Ectodermal cell (in vitro differentiated cells): ENCODE measurements around the gene CASK.

Source experiments
- H3K27ac ChIP-seq: 2 replicates; pipeline ENCODE4 v1.7.0; 2013; ENCODE audit warnings: mild to moderate bottlenecking, low read depth, low read length; ENCODE audit not compliant: insufficient read depth, poor library complexity, severe bottlenecking
- H3K27me3 ChIP-seq: 2 replicates; pipeline ENCODE4 v1.7.0; 2013; ENCODE audit warnings: mild to moderate bottlenecking, low read length; ENCODE audit not compliant: insufficient read depth, control insufficient read depth, poor library complexity, severe bottlenecking
- H3K36me3 ChIP-seq: one replicate; pipeline ENCODE4 v1.7.0; 2013; ENCODE audit warnings: low read length; ENCODE audit not compliant: control insufficient read depth, insufficient read depth
- H3K4me1 ChIP-seq: one replicate; pipeline ENCODE4 v1.7.0; 2013; ENCODE audit warnings: low read length; ENCODE audit not compliant: control insufficient read depth, insufficient read depth
- H3K4me3 ChIP-seq: 2 replicates; pipeline ENCODE4 v1.7.0; 2013; ENCODE audit warnings: low read depth, low read length, control low read depth; ENCODE audit not compliant: insufficient read depth
- H3K9me3 ChIP-seq: 2 replicates; pipeline ENCODE4 v1.7.0; 2013; ENCODE audit warnings: mild to moderate bottlenecking, low read length, moderate library complexity; ENCODE audit not compliant: control insufficient read depth
- WGBS, 2 experiments: methylation state at CpG; one replicate each; pipeline ENCODE4 v1.1.7; 2013; ENCODE audit warnings: missing lambda C conversion rate in 2 of 2; 5-methylcytosine and 5-hydroxymethylcytosine counted together

CASK gene

DNA sequence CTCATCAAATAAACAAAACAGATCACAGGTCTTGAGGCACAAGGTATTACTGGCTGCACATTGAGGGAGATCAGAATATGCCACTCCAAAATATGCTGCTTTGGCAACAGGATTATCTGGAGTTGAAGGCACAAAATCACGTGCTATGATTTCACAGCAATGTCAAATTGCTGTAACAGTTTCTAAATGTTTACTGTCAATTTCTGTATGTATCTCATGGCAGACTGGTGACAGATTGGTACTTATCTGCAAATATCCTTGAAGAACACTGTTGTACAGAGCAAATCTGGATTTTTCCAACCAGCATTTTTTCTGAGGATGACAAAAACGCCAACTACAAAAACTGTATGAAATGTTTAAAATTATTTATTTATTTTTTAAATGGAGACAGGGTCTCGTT is 172.6 kb downstream of the CASK start:
- 97 to 100% methylated on average over 2 to 3 of the region's 3 CpGs for WGBS, 2 experiments
- H3K36me3 ChIP-seq = no peaks in the 10 kb centered on the region
- H3K27me3 ChIP-seq = no peaks in the 10 kb centered on the region
- H3K27ac ChIP-seq = no peak overlapping the region
- H3K4me1 ChIP-seq = no peaks in the 10 kb centered on the region
- H3K9me3 ChIP-seq = no peaks in the 10 kb centered on the region
- H3K4me3 ChIP-seq = no peak overlapping the region

DNA sequence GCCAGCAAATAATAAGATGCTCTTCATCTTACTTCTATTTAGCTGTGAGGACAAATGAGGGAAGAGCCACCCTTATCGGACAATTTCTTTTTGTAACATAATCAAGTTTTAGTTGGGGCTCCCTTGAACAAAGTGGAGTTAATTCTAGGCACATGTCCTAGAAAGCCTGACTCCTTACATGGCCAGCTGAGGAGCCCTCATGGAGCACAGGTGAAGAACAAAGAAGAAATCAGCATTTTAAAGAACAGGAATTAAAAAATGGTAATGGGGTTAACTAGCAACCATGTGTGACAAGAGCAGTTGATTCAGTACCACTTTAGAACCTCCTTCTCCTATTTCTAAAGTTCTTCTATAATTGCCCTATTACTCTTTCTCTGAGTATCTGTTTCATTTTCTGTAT is 183.5 kb downstream of the CASK start:
- Histone ChIP-seq H3K4me1 (no peaks in the 10 kb centered on the region), H3K4me3 (no peak overlapping the region), H3K27ac (no peak overlapping the region), H3K9me3 (no peaks in the 10 kb centered on the region), H3K27me3 (no peaks in the 10 kb centered on the region), H3K36me3 (no peaks in the 10 kb centered on the region)
- WGBS, 2 experiments = 50 to 71% methylated on average over 1 of the region's 1 CpG

DNA sequence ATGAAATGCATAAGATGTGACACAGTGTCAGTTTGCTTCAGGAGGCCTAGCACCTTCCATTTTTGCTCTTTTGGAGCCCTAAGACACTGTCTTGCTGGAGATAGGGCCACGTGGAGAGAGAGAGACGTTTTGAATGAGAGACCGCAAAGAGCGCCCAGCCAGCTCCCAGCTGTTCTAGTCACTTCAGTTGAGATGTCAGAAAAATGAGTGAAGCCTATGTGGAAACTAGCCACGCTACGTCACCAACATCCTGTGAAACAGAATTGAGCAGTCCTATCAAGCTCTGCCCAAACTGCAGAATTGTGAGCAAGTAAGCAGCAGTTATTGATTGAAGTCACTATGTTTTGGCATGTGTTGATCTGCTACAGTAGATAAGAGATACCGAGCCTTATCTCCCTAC is 186.3 kb downstream of the CASK start:
- 91 to 97% methylated on average over 6 of the region's 7 CpGs for WGBS, 2 experiments
- Histone ChIP-seq H3K4me3 (no peak overlapping the region), H3K27me3 (no peaks in the 10 kb centered on the region), H3K4me1 (no peaks in the 10 kb centered on the region), H3K36me3 (no peaks in the 10 kb centered on the region), H3K9me3 (no peaks in the 10 kb centered on the region), H3K27ac (no peak overlapping the region)

DNA sequence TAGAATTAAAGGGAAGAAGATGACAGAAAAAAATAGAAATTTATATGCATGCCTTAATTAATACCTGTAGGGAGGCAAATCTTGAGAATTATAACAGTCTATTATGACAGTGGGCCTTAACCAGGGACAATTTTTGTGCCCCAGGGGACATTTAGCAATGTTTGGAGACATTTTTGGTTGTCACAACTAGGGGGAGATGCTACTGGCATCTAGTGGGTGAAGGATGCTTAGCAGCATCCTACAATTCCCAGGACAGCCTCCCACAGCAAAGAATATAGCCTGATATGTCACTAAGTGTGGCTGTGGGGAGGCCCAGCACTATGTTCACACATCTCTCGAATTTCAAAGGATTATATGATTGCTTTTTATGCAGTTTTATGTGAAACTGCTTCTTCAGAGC is 188.8 kb downstream of the CASK start:
- H3K36me3 ChIP-seq = no peaks in the 10 kb centered on the region
- WGBS, 2 experiments = no CpG with 5 or more reads among the region's 1 CpG
- H3K4me1 ChIP-seq = no peaks in the 10 kb centered on the region
- H3K9me3 ChIP-seq = no peaks in the 10 kb centered on the region
- H3K27ac ChIP-seq = no peak overlapping the region
- H3K4me3 ChIP-seq = no peak overlapping the region
- H3K27me3 ChIP-seq = no peaks in the 10 kb centered on the region

DNA sequence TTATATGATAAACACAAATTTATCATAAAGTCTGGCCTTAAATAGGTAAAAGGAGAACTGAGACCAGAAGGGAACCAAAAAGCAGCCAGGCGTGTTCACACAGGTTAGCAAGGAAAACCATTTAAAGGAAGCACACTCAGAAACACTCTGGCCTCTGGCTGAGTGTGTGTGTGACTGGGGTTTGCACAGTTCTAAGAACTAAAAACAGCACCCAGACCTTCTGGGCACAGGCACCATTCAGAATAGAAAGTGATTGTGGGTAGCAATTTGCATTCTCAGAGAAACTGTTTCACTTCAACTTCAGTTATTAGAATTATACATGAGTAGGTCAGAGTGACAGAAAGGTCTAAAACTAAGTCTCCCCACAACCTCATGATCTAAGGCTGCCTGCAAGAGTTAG is 189.4 kb downstream of the CASK start:
- Histone ChIP-seq H3K4me1 (no peaks in the 10 kb centered on the region), H3K4me3 (no peak overlapping the region), H3K36me3 (no peaks in the 10 kb centered on the region), H3K27ac (no peak overlapping the region), H3K9me3 (no peaks in the 10 kb centered on the region), H3K27me3 (no peaks in the 10 kb centered on the region)
- WGBS, 2 experiments = 89 to 90% methylated on average over 1 of the region's 1 CpG

DNA sequence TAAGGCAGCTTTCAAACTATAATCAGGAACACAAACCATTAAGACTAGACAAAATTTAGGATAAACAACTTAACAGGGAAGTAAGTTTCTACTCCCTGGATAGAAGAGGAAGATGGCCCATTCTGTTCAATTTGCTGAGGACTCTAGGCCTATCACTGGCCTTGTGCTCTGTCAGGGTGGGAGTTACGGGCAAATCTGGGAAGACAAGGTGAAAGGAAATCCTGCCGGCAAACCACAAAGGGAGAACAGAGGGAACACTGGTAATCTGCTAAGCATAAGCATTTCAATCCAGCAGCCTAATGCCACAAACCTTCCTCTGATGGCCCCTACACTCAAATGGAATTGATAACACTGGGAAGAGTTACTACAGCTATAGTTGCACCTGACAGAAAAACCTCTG is 191.1 kb downstream of the CASK start:
- H3K4me3 ChIP-seq = no peak overlapping the region
- H3K9me3 ChIP-seq = no peaks in the 10 kb centered on the region
- no peaks in the 10 kb centered on the region for H3K36me3 ChIP-seq
- no peaks in the 10 kb centered on the region for H3K27me3 ChIP-seq
- no peaks in the 10 kb centered on the region for H3K4me1 ChIP-seq
- 46 to 62% methylated on average over 2 of the region's 2 CpGs for WGBS, 2 experiments
- no peak overlapping the region for H3K27ac ChIP-seq

DNA sequence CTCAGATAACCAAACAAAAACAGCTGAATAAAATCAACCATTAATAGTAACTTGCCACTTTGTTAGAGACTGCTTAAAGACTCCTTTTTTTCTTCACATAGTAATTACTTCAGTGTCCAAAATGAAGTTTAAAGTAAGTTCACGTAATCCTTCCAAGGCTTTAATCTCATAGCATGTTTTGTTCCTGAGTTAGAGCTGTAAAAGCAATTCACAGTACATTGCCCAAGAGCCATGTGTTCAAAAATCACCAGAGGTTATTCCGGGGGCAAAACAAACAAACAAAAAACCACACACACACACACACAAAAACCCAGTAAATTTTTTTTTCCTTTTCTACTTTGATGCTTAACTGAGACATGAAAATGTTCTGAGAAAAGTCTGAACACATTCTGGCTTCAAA is 193.3 kb downstream of the CASK start:
- WGBS, 2 experiments = 82 to 95% methylated on average over 2 of the region's 2 CpGs
- H3K9me3 ChIP-seq = no peaks in the 10 kb centered on the region
- H3K36me3 ChIP-seq = no peaks in the 10 kb centered on the region
- no peaks in the 10 kb centered on the region for H3K4me1 ChIP-seq
- no peaks in the 10 kb centered on the region for H3K27me3 ChIP-seq
- no peak overlapping the region for H3K27ac ChIP-seq
- H3K4me3 ChIP-seq = no peak overlapping the region

DNA sequence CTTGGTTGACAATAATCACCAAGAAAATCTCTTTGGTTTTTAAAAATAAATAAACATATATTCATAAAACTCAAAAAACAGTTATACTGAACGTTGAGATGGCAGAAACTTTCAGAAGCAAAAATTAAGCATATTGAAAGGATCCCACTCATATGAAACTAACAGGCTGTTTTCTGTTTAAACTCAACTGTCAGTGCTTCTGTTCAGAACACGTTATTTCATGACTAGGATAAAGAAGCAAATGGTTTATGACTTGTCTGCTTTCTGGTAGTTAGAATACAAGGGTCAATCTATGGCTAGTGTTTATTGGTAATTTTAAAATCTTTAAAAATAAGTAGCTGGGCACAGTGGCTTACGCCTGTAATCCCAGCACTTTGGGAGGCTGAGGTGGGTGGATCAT is 195.2 kb downstream of the CASK start:
- H3K27me3 ChIP-seq = no peaks in the 10 kb centered on the region

DNA sequence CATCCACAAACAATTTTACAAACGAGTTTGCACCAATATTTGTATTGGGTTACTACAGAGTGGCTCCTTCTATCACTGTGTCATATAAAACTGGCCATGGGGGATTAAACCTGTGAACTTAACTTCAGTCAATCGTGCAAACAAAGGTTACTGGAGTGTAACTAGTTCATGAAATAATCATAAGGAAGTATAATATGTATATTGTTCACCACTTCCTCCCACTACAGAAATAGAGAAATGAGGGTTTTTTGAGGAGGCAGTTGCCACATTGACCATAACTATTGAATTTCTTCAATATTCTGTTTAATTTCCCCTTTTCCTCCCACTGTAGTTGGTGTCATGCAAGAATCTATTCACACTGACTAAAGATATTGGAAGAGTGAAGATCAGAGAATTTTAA is 199.5 kb downstream of the CASK start, which contains the start of gene GPR82:
Gene GPR82, plus strand, starts transcription at position 356 of the 400 bp plus-strand sequence. CDS start 2,846 bp downstream, outside the sequence.
- WGBS, 2 experiments = 83% methylated on average over 1 of the region's 2 CpGs; no CpG with 5 or more reads in 1 of the 2 experiments
- Histone ChIP-seq H3K27ac (no peak within 1 kb of the TSS), H3K4me1 (no peaks in the 10 kb centered on the region), H3K36me3 (no peaks in the 10 kb centered on the region), H3K4me3 (no peak within 1 kb of the TSS), H3K9me3 (no peaks in the 10 kb centered on the region), H3K27me3 (no peaks in the 10 kb centered on the region)

More for the DNA sequence above, 195.2 kb downstream of the CASK start:
- Histone ChIP-seq H3K4me3 (no peak overlapping the region), H3K9me3 (no peaks in the 10 kb centered on the region), H3K27ac (no peak overlapping the region), H3K36me3 (no peaks in the 10 kb centered on the region), H3K4me1 (no peaks in the 10 kb centered on the region)
- WGBS, 2 experiments = 91 to 95% methylated on average over 3 of the region's 3 CpGs

DNA sequence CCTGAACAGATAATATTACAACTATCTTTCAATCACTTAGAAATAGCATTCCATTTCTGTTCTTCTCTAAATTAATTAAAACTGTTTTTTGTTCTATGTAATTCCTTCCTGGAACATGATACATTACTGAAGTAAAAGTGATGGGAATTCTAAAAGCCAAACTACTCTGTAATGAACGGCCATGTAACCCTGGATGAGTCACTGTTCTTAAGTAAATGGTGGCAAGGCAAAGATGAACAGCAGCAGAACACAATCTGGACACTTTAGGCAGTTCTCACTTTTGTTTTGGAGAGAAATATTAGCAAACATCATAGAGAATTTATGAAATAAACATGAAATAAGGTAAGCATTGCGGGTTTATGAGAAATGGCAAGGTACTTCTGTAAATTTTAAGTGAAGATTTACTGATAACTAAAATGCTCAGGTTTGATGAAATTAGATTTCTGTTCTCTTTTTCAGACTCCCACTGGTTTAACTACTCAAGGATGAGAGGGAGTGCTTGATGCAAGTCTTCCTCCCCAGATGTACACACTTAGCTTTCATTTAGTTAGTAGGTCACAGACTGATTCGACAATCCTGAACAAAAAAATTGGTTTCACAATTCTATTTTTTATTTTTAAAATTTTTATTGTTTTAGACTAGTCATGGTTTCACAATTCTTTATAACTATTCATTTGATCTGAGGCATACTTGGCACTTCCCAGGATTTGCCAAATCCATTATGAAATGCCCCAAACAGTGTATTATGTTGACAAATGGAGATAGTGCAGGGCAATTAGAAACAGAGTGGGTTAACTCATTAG is 200.3 kb downstream of the CASK start:
- 92 to 100% methylated on average over 2 of the region's 3 CpGs for WGBS, 2 experiments
- H3K4me1 ChIP-seq = no peaks in the 10 kb centered on the region

More for the DNA sequence above, 200.3 kb downstream of the CASK start:
- Histone ChIP-seq H3K4me3 (no peak overlapping the region), H3K36me3 (no peaks in the 10 kb centered on the region), H3K27ac (no peak overlapping the region), H3K9me3 (no peaks in the 10 kb centered on the region), H3K27me3 (no peaks in the 10 kb centered on the region)
